HS-5 (cell line): ENCODE results near the gene BCL2.
"Not testable (repeated sequence)": the region's sequence is repeated elsewhere in the genome, so short reads cannot be mapped to it uniquely, and the experiment has no call there.

Experiments used
- DNase-seq: peaks from one replicate; pipeline ENCODE4 v3.0.0-alpha.2; 2012; ENCODE audit warnings: low read depth

The BCL2 gene

GRCh38 chr18:63198868-63199742 lies 120.5 kb downstream of the BCL2 start:
- DNase-seq = no peak

DNA sequence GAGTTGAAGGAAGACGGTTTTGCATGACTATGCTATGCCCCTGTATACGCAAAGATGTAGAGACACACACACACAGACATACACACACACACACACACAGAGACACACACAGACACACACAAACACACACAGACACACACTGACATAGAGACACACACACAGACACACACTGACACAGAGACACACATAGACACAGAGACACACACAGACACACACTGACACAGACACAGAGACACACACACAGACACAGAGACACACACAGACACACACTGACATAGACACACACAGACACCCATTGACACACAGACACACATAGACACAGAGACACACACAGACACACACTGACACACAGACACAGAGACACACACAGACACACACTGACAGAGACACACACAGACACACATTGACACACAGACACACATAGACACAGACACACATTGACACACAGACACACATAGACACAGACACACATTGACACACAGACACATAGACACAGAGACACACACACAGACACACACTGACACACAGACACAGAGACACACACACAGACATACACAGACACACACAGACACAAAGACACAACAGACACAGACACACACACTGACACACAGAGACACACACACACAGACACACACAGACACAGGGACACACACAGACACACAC lies 121.3 kb downstream of the BCL2 start:
- DNase-seq = no peak

DNA sequence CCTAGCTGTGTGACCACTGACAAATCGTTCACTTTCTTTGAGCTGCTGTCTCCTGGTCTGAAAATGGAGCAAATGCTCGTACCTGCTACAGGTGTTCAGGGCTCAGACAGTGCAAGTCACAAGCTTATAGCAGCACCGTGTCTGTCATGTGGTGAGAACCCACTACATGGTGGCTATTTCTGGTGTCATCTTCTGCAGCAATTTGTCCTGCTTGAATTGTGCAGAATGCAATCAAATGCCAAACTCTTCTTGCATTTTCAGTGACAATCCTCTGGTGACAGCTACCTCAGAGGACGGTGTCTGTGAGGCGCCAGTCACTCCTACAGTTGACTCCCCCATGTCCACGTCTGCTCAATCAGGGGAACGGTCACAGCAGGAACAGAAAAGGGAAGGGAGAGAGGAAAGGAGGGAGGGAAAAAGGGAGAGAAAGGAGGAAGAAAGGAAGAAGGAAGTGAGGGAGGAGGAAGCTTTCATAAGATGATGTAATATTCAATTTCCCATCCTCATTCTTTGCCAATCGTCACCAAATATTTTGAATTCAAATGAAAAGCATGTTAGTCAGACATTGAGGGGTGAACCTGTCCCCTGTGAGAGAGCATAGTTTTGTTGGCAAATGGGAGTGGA lies 122.2 kb downstream of the BCL2 start:
- DNase-seq = no peak

GRCh38 chr18:63195326-63196159 lies 124.0 kb downstream of the BCL2 start:
- no peak for DNase-seq

DNA sequence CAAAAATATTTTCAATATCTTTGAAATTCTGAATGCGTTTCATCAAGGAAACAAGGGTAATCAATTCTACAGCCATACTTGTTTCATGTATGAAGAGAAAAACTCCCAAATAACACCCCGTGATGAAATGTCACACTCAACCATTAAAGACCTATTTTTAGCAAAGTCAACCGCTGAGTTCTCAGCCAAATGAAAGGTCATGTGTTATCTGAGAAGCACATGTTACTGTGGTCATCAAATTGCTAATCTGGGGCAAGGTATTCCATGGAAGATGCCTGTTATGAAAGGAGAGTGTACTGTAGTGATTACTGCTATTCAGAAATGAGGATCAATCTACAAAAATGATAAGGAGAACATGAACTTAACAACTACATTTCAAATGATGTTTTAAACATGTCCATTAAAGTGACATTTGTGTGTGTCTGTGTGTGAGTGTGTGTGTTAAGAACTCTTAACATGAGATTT lies 126.7 kb downstream of the BCL2 start:
- DNase-seq = no peak

GRCh38 chr18:63192126-63192884 lies 127.3 kb downstream of the BCL2 start:
- DNase-seq = no peak

DNA sequence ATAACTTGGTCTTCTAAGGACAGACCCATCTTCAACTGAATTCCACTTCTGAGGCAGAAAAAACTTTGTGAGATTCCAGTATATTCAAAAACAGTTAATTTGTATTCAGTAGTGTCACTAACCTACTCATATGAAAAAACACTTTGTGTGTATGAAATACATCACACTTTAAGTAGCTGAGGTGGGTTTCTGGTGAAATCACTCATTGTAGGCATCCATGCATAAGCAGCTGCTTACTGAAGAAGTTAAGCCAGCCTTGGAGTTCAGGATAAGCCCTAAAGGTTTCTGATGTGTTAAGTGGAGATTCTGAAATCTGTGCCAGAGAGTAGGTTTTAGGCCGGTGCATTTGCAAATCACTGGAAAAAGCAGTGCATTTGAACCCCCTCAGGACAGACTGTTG lies 128.2 kb downstream of the BCL2 start:
- no peak for DNase-seq

GRCh38 chr18:63190838-63191237 lies 128.7 kb downstream of the BCL2 start:
- DNase-seq = not testable (repeated sequence)

GRCh38 chr18:63189817-63190216 lies 129.8 kb downstream of the BCL2 start:
- no peak for DNase-seq

- DNase-seq = no peak
Measured at GRCh38 chr18:63189041-63189440, 130.5 kb downstream of the BCL2 start.

GRCh38 chr18:63187791-63188460 lies 131.6 kb downstream of the BCL2 start:
- DNase-seq = no peak

DNA sequence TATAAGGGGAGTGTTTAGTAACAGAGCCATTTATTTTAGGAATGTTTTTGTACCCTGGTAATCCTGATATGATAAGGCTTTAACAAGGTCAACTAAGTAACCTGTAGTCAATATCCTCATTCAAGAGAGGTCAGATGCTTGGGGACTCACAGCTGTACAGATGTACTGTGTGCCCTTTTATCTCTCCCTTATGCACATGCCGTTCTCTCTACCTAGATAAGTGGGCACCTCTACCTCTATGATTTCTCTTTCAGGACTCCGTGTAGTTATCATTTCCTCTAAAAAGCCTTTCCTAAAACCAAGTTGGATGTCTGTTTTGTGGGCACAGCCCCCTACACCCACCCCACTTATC lies 132.4 kb downstream of the BCL2 start:
- DNase-seq = no peak

DNA sequence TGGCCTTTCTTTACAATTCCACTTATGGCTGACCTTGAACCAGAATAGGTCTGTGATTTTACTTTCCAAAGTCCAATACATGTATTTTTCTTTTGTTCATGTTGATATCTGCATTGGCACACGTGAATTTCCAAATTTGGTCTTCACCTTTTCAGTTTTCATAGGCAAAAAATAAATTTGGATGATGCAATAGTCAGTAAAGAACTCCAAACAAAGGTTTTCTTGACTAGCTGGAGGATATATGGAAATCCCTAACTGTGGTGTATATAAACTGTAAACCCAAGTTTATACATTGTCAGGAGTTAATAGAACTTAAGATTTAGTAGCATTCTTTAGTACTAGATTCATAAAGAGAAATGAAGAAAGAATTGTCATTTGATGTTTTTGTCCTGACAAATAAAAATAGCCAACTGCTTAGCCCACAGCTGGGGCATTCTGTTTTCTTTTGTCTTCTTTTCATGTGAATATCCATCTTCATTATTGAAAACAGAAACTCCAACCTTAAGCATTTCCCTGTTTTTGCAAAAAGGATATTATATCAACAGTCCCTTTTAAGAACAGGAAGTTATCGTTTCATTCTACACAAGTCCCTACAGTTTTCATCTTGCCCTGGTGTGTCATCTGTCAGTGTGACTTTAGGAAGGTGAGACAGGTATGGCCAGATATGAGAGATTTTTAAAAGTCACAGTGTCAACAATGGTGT lies 132.9 kb downstream of the BCL2 start:
- no peak for DNase-seq

DNA sequence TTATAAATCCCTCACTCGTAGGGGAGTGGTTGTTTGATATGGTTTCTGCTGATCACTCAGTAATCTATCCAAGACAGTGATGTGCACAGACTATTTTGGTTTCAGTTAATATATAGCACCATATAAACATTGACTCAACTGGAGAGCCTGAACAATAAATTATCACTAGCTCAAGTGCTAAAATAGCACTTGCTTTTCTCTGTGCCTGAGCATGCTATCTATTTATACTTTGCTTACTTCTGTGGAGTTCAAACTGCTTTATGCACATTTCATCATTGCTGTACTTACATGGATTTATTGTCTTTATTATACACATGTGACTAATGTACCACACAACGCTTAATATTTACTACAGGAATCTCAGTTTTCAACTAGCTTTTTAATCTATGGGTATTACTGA lies 133.6 kb downstream of the BCL2 start:
- DNase-seq = no peak

DNA sequence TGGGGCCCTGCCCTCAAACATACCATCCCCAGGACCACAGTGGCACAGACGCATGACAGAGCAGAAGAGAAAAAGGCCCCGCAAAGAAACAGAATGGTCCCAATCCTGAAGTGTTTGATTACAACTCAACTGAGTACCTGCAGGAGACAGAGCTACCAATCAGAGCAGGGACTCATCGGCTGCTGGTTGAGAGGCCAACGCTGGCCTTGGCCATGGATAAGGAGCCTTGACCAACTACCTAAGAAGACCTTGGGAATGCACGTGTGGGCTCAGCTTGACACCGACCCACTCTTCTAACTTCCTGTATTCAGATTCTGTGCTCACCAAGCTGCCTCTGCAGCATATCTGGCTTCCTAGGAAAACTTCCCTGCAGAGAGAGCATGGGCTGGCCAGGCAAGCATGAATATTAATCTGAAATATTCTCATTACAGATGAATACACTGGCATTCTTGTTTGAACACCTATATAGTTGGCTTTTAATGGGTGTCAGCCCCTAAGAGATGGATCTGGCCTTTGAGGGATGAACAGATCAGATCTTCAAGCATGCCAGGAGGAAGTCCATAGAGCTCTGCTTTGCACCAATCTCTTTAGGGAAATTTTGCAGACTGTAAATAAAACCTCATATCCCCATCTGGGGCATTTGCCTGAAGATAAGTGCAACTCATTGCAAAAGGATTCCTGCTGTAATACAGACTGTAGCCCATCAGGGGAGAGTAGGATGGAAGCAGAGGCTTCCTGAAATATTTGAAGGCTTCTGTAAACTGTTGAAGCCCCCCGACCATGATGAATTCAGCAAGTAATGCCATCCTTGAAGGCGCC lies 135.4 kb downstream of the BCL2 start:
- no peak for DNase-seq

GRCh38 chr18:63183378-63183777 lies 136.2 kb downstream of the BCL2 start:
- no peak for DNase-seq

GRCh38 chr18:63182861-63183260 lies 136.7 kb downstream of the BCL2 start:
- DNase-seq = no peak

GRCh38 chr18:63182310-63182772 lies 137.2 kb downstream of the BCL2 start:
- DNase-seq = no peak

DNA sequence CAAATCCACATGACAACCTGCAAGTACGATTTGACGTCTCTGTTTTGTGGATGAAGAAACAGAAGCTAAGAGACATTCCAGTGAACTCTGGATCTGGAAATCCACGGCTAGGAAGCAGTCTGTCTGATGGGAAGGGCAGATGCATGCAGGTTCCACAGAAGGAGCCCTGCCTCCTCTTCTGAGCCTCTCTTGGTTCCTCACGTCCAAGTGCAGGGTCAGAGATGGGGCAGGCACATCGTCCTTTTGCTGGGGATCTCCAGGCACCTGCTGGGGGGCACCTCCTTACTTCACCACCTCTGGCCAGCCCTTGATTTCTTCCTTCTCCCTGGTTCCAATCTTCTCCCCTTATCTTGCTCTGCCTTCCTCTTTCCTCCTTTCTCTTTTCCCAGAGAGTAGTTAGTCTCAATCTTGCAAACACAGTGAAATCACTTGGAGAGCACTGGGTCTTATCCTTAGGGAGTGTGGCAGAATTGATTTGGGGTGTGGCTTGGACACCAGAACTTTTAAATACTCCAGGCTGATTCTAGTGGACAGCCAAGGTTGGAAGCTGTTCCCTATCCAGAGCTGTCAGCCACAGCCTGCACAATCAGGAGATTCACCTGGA lies 137.8 kb downstream of the BCL2 start:
- no peak for DNase-seq
